Epithelial cell of prostate (primary cell): ENCODE results near the gene TMTC1.

Experiments used
- DNase-seq: peaks from one replicate; pipeline ENCODE4 v3.0.0-alpha.2; 2011; ENCODE audit warnings: low read depth, low spot score
- H3K27ac ChIP-seq: fragments of 450-650 bp; 2 replicates; pipeline ENCODE4 v1.5.1; 2017; ENCODE audit warnings: mild to moderate bottlenecking

The TMTC1 gene

DNA sequence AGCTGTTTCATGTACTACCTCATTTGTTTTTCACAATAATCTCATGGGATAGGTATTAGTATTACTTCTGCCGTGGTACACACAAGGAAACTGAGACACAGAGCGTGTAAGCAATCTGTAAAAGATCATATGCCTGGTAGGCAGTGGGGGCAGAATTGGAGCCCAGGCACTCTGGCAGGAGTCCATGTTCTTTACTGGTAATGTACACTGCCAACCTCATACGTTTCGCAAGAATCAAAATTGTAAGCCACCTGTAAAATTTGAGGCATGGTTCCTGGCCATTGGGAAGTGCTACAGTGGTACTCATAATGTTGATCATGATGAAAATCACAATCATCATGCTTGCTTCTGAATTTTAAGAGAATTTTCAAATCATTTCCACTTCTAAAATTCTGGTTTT is 40.7 kb downstream of the TMTC1 start:
- no peak for DNase-seq
- H3K27ac ChIP-seq = peak overlapping the region; percentile 73

DNA sequence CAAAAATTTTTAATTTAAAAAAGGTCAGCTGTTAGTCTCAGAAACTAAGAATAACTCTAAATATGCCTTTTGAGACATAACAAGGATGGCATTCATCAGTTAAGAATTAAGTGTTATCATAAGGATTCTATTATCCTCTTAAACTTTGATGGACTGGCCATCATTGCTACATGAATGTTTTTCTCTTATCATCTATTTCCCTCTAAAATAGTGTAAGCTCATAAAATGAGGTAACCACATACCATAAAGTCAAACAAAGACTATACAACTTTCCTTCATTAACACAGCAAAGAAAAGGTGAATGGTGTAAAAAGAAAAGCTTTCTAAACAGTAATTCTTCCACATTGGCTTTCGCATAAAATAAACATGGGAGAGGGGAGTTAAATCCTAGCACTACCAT is 41.1 kb downstream of the TMTC1 start:
- peak overlapping the region; percentile 73 for H3K27ac ChIP-seq
- DNase-seq = no peak

DNA sequence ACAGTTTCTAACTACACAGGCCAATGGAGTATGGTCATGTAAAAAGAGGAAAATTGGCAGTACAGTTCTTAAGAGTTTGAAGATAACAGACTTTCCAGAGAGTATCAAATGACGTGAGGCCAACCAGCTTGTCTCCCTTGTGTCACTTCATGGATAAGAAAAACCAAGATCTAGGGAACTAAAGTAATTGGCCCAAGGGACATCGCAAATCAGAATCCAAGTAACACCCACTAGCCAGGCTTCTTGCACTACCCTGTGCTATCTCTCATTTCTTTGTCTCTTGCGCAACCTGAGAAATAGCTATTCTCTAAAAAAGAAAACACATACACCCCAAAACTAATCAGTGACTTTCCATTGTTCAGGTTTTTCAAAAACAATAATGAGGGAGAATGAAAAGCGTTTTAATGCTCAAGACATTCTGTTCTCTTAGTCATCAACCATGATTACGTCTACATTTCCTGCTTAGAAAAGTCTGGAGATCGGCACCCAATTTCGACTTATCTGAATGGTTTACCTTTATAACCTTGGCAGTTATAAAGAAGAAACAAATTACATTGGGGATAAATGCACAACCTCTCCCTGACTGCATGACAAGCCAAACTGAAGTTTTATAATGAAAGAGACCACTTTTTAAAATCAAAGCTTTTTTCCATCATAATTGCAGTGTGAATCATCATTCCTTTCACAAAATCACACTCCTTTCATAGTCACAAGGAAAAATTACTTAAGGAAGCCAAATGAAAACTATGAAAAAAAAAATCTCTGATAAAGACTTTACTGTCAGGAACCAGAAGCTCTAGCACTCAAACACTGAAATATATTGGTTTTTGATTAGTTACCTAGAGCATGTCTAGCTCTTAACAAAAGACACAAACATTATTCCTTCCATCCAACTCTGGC is 42.1 kb downstream of the TMTC1 start:
- H3K27ac ChIP-seq = peak overlapping the region; percentile 73
- DNase-seq = no peak

DNA sequence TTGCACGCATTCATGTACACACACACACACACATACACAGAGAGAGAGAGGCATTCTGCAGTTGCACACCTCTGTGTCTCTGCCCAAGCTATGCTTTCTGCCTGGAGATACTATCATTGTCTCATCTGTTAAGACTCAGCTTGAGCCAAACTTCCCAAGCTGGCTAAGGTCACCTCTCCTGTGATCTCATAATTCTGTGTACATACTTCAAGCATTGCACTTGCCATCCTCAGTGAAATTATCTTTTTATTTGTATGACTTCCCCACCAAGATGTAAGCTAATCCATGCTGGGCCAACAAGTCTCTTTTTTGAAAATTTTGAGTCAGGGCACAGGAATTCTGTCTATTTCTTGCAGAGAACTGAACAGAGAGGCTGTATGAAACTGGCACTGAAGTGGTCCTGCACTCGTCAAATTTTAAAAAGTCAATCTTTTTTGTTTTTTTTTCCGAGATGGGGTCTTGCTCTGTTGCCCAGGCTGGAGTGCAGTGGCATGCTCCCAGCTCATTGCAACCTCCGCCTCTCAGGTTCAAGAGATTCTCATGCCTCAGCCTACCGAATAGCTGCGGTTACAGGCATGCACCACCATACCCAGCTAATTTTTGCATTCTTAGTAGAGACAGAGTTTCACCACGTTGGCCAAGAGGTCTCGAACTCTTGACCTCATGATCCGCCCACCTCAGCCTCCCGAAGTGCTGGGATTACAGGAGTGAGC is 44.3 kb downstream of the TMTC1 start:
- no peak for DNase-seq
- H3K27ac ChIP-seq = no peak overlapping the region

DNA sequence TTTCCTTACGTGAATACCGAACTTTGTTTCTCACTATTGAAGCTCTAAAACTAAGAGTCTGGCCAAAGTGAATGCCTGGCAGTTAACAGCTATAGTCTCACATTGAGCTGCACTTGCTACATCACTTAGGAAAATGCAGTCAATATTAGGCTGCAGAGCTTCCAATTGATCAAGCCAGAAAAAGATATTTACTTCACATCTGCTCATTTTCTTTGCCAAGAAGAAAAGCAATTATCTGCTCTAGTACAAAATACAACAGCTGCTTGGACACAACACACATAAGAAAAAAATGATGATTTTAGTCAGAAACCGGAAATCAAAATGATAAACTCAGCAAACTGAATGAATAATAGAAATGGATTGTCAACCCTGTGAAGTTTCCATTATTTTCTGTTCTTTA is 45.4 kb downstream of the TMTC1 start:
- no peak overlapping the region for H3K27ac ChIP-seq
- no peak for DNase-seq

DNA sequence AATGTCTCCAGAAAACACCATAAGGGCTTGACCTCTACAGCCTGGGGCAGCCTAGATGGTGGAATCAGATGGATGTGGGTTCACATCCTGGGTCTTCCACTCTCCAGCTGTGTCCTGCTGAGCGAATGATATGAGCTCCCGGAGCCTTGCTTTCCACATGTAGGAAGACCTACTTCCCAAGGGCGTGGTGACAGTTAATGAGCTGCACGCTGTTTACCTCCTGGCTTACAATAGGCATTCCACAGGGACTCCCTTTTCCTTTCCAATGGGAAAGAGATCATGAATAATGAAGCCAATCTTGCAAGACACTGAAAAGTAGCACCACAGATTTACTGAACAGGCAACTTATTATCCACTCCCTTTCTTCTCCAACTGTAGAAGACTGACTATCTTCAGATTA is 46.1 kb downstream of the TMTC1 start:
- no peak for DNase-seq
- no peak overlapping the region for H3K27ac ChIP-seq

DNA sequence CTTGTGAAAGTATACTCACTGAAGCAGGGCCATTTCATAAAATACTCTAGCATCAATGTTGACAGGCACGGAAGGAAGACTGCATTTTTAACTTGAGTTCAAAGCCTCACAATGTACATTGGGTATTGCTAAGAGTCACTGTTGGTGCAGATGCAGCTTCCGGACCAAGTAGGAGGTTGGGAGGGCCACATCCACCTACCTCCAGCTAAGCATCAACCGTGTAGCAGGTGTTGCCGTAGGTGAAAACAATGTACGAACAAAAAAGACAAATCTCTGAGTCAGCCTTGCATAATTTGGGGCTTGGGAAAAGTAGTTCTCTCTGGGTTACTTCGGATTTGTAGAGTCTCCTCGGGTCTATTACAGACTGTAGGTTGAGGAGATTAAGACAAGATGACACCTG is 48.1 kb downstream of the TMTC1 start:
- no peak overlapping the region for H3K27ac ChIP-seq
- DNase-seq = no peak

DNA sequence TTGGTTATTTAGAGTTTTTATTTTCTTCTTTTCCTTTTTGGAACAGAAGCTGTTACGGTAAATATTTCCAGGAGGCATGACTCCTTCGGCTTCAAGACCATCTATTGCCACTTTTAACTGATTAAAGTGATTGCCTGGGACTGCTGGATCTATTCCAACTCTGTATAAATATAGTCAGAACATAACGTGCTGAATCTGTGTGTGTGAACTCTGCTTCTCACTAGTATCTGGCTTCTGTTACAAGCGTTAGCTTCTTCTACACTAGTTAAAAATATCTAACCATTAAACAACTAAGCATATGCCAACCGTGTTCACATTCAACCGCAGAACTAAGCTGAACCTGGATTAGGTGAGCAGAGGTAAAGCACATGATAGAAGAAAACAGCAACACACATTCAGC is 49.0 kb downstream of the TMTC1 start:
- no peak for DNase-seq
- no peak overlapping the region for H3K27ac ChIP-seq

DNA sequence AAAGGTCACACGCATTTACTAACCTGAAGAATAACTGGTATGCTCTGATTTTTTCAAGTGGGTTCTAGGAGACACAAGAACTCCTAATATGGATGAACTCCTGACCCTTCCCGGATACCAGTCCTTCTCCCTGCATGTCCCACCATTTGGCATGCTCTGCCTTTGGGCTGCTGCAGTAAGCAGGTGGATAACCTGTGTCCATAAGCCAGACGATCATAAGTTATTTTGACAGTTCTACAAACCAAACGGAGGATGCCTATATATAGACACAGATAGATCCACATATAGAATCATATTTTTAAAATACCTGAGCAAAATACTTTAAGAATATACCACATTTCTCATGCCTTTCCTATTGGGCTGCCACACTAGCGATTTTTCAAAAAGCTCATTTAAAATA is 49.4 kb downstream of the TMTC1 start:
- H3K27ac ChIP-seq = no peak overlapping the region
- DNase-seq = no peak

DNA sequence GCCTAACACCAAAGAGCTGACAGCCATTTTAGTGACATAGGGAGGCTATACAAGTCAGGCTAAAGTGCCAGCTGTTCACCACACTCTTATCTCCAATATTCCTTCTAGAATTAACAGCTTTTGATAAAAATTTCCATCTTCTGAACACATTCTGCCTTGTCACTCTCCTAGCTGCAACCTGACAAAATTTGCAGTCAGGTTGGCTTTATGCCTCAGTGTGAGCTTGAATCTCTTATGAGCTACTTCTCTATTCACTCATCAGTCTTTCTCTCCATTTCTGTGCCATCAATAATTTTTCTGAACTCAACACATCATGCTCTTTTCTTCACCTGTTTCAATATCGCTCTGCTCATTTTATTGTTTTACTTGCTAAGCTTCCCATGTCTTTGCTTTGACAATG is 50.2 kb downstream of the TMTC1 start:
- peak overlapping the region; percentile 42 for H3K27ac ChIP-seq
- DNase-seq = no peak

DNA sequence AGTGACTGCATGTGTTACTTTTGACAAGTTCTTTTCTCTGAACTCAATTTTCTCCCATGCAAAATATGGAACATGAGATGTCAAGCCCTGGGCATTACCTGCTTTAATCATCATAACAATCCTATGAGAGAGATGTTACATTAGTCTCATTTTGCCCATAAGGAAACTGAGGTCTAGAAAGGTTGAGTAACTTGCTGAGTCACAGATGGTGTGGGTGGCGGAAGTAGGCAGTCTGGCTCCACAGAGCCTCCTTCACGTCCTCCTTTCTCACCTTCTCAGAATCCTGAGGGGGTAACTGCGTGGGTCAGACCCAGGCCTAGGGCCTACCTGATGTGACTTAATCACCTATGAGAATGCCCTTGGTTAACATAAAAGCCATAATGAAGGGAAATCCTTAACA is 50.7 kb downstream of the TMTC1 start:
- DNase-seq = peak; percentile 29
- H3K27ac ChIP-seq = peak overlapping the region; percentile 42

DNA sequence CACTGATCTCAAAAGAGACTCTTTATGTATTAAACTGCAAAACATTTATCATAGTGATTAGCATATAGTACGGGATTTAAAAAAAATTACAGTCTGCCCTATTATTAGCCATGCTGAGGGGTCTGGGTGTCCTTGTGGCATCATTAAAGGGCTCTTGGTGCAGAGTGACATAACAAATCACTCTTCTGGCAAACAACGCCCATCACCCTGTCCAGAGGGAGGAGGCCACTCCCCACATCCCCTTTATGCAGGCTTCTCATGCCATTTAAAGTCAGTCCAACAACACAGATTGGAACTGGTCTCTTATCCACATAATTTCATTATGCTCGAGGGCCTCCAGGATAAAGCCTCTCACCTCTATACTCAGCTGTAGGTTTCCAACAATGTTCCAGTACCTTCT is 51.1 kb downstream of the TMTC1 start:
- DNase-seq = no peak
- peak overlapping the region; percentile 42 for H3K27ac ChIP-seq

DNA sequence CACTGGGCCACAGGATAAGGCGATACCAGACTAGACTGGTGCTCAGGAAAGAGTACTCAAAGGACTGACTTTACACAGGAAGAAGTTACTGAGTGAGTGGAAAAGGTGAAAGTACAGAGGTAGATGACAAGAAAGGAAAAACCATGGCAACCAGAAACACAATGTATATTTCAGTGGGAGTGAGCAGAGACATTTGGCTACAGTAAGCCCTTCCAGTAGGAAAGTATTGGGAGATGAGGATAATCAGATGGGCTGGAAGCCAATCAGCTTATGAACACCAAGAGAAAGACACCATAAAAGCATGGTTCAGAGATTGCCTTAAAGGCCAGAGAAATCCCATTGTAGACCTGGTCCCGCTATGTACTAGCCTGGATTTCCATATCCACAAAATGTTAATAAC is 51.6 kb downstream of the TMTC1 start:
- no peak for DNase-seq
- H3K27ac ChIP-seq = peak overlapping the region; percentile 42

DNA sequence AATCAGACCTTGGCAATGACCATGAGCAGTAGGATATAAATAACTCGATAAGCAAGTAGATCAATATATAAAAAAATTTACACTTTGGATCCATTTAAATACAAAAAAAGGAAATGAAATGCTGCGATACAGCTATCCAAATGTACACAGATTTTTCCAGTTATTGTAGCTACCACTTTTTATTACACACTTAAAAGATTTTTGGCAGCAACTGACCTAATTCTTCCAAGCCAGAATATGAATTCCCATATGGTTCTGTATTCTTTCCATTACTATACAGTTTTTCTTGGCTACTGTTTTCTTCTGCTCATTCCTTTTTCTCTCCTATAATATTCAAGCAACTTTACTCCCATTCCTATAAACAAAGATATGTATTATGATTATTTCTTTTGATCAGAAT is 52.2 kb downstream of the TMTC1 start:
- no peak for DNase-seq
- H3K27ac ChIP-seq = no peak overlapping the region

DNA sequence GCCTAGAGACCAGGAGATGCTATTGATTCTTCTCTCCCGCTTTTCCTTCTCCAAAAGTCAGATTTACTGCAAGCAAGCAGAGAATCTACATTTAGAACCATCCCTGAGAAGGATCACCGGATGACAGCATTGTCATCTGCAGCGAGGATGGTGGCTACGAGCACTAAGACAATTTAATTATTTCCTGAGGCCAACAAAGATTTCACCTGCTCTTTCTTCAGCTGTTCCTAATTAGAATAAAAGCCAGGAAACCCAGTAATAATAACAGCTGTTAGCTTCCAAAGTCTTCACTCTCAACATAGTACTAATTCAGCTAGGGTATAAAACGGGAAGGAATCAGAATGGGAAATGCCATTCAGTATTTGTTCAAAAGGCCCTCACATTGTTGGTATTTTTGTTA is 53.3 kb downstream of the TMTC1 start:
- DNase-seq = no peak
- H3K27ac ChIP-seq = no peak overlapping the region

DNA sequence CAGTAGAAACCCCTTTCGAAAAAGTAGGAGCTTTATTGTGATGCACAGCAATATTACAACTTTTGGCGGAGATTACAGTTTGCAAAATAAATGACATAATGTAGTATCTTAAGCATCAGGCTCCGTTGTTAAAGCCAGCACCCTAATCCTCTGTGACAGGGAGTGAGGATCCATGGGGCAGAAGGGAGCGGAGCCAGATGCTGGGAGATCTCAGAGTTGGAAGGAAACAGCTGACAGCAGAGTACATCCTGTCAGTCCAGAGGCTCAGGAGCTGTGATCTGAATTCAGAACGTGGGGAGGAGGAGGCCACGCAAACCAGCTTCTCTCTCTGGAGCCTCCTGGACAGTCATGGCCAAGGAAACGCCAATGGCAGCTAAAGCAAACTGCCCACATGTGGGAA is 55.7 kb downstream of the TMTC1 start:
- no peak overlapping the region for H3K27ac ChIP-seq
- no peak for DNase-seq

DNA sequence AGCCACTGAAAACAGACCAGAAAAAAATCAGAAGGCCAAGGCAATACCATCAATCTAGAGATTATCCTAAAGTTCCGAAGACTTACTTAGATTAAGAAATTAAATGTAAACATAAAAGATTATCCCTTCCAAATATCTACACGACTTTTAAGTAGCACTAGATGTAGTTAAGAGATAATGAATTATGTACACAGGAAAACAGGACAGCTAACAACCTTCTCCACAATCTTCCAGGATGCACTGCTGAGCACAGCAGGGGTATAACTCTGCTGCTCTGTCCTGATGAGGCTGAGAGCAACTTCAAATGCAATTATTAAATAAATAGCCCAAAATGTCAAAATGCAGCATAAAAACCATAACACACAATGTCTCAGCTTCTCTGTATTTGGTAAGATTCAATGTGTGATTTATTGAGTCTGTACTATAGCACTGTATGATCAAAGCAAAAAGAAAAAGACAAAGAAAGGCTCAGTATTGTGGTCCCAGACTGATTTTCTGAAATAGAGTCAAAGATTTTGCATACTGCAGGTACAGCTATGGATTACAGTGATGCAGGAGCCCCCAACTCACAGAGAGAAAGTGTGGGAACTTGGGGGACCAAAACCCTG is 56.9 kb downstream of the TMTC1 start:
- no peak overlapping the region for H3K27ac ChIP-seq
- DNase-seq = no peak

DNA sequence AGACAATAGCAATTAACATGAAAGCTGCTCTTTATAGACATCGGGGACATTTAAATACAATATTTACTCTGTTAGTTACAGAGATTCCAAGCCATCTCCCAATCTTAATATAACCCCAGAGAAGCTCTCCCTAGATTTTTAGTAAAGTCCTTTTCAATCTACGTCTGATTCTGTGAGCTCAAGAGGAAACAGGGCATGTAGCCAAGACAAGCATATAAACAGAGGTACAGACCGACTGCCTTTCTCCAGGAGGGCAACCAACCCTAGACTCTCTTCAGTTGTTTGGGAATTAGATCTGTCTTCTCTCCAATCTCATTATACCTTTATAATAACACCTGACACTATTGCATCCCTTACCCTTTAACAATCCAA is 57.4 kb downstream of the TMTC1 start:
- no peak overlapping the region for H3K27ac ChIP-seq
- DNase-seq = no peak

DNA sequence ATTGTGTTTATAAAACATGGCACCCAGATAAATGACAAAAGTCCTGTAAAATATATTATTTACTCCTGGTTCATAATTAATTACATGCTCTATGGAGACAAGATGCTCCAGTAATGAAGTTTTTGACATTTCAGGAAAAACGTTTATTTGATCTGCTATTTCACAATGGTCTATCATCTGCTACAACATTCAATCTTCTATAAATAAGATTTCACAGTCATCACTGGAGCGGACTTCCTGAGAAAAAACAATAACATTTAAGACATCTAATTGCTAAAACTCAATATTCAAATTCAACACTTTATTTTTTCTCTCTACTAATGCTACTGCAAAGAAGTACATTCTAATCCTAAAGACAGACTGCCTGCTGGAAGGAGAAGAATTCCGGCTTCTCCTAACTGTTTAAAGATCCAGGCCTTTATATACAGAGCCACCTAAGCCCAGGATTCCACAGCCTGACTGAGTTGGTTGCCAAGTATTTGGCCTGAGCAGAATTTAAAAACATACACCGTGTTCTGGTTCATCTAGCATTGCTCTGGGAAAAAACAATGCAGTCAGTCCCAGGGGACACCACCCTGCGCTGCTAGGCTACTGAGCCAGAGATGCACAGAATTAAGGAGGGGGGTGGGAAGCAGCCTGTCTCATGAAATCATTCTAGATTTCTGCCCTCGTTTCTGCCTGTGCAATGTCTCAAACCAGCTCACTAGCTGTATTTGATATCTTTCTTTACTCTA is 58.0 kb downstream of the TMTC1 start:
- DNase-seq = no peak
- H3K27ac ChIP-seq = no peak overlapping the region

DNA sequence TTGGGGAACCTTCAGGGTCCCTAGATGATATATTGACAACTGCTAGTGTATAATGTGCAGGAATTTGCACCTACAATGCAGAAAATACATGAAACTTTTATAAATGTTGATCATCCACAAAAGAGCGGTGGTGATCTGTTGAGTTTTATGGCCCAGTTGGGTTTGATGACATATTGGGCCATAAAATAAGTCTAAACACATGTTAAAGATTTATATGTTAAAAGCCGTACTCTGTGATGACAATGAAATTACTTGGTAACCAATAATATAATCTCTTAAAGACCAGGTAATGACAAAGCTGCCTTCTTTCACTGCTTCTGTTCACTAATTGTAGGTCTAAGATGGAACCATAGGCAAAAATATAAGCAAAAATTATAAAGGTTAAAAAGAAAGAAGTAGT is 61.6 kb downstream of the TMTC1 start:
- no peak overlapping the region for H3K27ac ChIP-seq
- no peak for DNase-seq

DNA sequence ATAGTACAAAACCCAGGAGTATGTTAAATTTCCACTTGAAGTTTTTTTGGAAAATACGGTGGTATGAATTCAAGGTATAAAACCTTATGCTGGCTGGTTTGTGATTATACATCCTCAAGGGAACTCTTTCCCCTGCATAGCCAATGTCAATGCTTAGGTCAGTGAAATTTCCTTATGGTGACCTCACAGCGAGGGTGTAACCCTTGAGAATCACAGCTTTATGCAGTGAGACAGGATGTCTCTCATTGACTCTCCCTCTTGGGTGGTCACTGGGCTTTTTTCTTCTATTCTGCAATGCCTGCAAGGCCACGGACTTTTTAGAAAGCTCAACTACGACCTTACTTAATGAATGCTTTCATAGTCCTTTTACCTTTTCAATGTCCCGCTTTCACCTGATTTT is 64.4 kb downstream of the TMTC1 start:
- no peak for DNase-seq
- H3K27ac ChIP-seq = no peak overlapping the region
